GM12873 (cell line): ENCODE measurements around the gene HERC5.

Experiments used
- TF ChIP-seq, protein P1 (sequence below): IDR thresholded peaks from 2 replicates; pipeline ENCODE4 v1.5.1; 2012; ENCODE audit warnings: low read depth, mild to moderate bottlenecking, moderate library complexity, low read length, control low read depth; ENCODE audit not compliant: insufficient read depth; ENCODE audit errors: missing control alignments

HERC5 gene

DNA sequence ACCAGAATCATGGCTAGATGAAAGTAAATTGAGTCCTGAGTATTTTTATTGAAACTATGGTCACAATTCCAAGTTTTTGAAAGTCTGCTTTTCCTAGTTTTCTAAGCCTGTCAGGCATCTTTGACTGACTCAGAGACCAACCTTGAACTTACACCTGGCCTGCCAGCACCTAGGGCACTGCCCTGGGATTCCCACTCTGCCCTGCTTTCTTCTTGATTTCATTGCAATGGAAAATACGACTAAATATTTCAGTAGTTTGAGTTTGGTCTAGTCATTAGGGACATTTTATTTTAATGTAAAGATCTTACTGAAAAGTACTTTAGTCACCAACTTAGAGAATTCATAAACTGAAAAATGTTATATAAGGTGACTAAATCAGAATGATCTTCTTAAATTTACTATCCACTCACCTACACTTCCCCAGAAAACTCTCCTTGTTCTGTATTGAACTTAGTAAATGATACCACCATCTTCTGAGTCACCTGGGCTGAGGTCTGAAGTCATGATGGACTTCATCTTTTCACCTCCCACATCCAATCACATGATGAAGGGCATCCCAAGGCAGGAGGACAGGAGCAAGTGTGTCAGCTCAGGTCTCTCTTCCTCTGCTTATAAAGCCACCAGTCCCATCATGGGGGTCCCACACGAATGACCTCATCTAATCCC lies 78.3 kb downstream of the HERC5 start:
- TF ChIP-seq, protein P1, sequence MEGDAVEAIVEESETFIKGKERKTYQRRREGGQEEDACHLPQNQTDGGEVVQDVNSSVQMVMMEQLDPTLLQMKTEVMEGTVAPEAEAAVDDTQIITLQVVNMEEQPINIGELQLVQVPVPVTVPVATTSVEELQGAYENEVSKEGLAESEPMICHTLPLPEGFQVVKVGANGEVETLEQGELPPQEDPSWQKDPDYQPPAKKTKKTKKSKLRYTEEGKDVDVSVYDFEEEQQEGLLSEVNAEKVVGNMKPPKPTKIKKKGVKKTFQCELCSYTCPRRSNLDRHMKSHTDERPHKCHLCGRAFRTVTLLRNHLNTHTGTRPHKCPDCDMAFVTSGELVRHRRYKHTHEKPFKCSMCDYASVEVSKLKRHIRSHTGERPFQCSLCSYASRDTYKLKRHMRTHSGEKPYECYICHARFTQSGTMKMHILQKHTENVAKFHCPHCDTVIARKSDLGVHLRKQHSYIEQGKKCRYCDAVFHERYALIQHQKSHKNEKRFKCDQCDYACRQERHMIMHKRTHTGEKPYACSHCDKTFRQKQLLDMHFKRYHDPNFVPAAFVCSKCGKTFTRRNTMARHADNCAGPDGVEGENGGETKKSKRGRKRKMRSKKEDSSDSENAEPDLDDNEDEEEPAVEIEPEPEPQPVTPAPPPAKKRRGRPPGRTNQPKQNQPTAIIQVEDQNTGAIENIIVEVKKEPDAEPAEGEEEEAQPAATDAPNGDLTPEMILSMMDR: no peak

DNA sequence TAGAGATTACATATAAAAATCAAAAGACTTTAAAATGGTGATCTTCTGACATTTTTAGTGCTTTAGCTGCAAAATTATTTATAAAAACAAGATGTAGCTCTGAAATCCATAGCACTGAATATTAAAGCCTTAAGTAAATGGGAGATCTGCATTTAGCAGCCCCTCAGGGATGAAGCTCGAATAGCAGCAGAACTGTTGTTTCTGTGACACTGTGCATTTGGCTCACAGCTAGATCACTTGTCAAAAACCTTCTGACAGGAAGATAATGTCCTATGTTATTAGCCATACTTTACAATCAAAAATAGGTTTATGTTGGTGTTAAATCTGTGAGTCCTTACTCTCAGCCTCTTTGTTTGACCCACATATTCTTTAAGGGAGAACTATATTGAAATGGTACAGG lies 80.8 kb downstream of the HERC5 start:
- TF ChIP-seq, protein P1: no peak

DNA sequence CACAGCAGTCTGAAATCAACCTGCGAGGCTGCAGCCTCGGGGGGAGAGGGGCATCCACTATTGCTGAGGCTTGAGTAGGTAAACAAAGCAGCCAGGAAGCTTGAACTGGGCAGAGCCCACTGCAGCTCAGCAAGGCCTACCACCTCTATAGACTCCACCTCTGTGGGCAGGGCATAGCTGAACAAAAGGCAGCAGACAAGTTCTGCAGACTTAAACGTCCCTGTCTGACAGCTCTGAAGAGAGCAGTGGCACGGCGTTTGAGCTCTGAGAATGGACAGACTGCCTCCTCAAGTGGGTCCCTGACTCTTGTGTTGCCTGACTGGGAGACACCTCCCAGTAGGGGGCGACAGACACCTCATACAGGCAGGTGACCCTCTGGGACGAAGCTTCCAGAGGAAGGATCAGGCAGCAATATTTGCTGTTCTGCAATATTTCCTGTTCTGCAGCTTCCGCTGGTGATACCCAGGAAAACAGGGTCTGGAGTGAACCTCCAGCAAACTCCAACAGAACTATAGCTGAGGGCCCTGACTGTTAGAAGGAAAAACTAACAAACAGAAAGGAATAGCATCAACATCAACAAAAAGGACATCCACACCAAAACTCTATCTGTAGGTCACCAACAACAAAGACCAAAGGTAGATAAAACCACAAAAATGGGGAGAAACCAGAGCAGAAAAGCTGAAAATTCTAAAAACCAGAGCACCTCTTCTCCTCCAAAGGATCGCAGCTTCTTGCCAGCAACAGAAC lies 82.6 kb downstream of the HERC5 start:
- TF ChIP-seq, protein P1: peak; percentile 69

DNA sequence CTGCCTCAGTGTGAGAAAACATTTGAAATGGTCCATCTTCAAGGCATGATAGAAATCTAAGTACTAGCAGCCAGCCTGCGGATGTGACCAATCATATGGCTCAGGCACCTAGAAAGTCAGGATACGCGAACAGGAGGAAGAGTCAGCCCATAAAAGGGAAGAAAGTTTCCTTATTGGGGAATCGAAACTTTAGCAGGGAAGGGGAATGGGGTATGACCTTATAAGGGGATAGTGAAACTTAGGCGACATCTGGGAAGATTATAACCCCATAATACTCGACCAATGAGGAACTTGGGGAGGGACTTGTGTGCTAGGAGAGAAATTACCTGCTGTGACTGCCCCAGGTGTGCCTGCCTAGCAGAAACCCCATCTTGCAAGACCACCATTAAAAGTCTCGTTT lies 92.9 kb downstream of the HERC5 start:
- TF ChIP-seq, protein P1: no peak
